CD14-positive monocyte (primary cell): ENCODE measurements around the gene HDGF. TPM values are rescaled to one million over a fixed set of nuclear protein-coding genes. Genes with fewer than 3 reads are reported as not detected.

ENCODE experiments used
- DNase-seq, 3 donors: peaks; one replicate each; pipeline ENCODE4 v3.0.0-alpha.2; 2011 to 2022
- H2AFZ ChIP-seq: 2 replicates; pipeline ENCODE4 v1.6.0; 2012; ENCODE audit warnings: mild to moderate bottlenecking, low read depth, low read length, inconsistent platforms; ENCODE audit not compliant: insufficient read depth, poor library complexity, severe bottlenecking
- H3K27ac ChIP-seq, 2 donors: 1 replicate in 1 of 2; 2 replicates in 1 of 2; pipeline ENCODE4 v1.5.1; 2012 to 2013; ENCODE audit warnings: low read length in 2 of 2, control low read depth in 1 of 2, inconsistent platforms in 1 of 2, low read depth in 1 of 2, mild to moderate bottlenecking in 1 of 2
- H3K27me3 ChIP-seq, 2 donors: one replicate each; pipeline versions ENCODE4 v1.6.0 to v1.6.1; 2011 to 2013; ENCODE audit warnings: low read length in 2 of 2; ENCODE audit not compliant: control insufficient read depth in 2 of 2, insufficient read depth in 2 of 2
- H3K36me3 ChIP-seq, 2 donors: replicated peaks in 1 of 2; 1 replicate in 1 of 2; 2 replicates in 1 of 2; pipeline versions ENCODE4 v1.5.1 to v1.6.1; 2012 to 2013; ENCODE audit warnings: low read length in 2 of 2, control low read depth in 1 of 2, inconsistent platforms in 1 of 2, mild to moderate bottlenecking in 1 of 2; ENCODE audit not compliant: insufficient read depth in 2 of 2, control insufficient read depth in 1 of 2
- H3K4me1 ChIP-seq, 2 donors: 1 replicate in 1 of 2; 2 replicates in 1 of 2; pipeline versions ENCODE4 v1.5.1 to v1.6.1; 2012 to 2013; ENCODE audit warnings: low read length in 2 of 2, control low read depth in 1 of 2, inconsistent platforms in 1 of 2, mild to moderate bottlenecking in 1 of 2, moderate library complexity in 1 of 2; ENCODE audit not compliant: insufficient read depth in 2 of 2, control insufficient read depth in 1 of 2
- H3K4me2 ChIP-seq: replicated peaks from 2 replicates; pipeline ENCODE3; 2012; ENCODE audit warnings: low read length, moderate library complexity, mild to moderate bottlenecking; ENCODE audit not compliant: poor library complexity, severe bottlenecking; ENCODE audit errors: extremely low read depth
- H3K4me3 ChIP-seq, 3 experiments: fragments of 200-600 bp in 1 of 3; sonication (generic) in 1 of 3; replicated peaks in 1 of 3; 1 replicate in 2 of 3; 2 replicates in 1 of 3; pipeline ENCODE4 v1.5.1; 2011 to 2013; ENCODE audit warnings: low read length in 3 of 3, mild to moderate bottlenecking in 3 of 3, control low read depth in 2 of 3, low read depth in 2 of 3, inconsistent platforms in 1 of 3, moderate library complexity in 1 of 3
- H3K79me2 ChIP-seq: 2 replicates; pipeline ENCODE4 v1.6.0; 2012; ENCODE audit warnings: mild to moderate bottlenecking, control low read depth, inconsistent platforms, low read length, moderate library complexity; ENCODE audit not compliant: insufficient read depth
- H3K9ac ChIP-seq: 2 replicates; pipeline ENCODE4 v1.6.0; 2017; ENCODE audit warnings: low read length, mild to moderate bottlenecking; ENCODE audit not compliant: insufficient read depth, poor library complexity, severe bottlenecking
- H3K9me3 ChIP-seq, 2 donors: replicated peaks in 1 of 2; 1 replicate in 1 of 2; 2 replicates in 1 of 2; pipeline versions ENCODE4 v1.5.1 to v1.6.1; 2012 to 2013; ENCODE audit warnings: low read length in 2 of 2, control low read depth in 1 of 2; ENCODE audit not compliant: control insufficient read depth in 1 of 2, insufficient read depth in 1 of 2
- H4K20me1 ChIP-seq: 2 replicates; pipeline ENCODE4 v1.6.0; 2012; ENCODE audit warnings: mild to moderate bottlenecking, low read length, control low read depth, moderate library complexity; ENCODE audit not compliant: insufficient read depth
- H3K27ac Mint-ChIP-seq, 7 donors: one replicate each; pipeline ENCODE4 v1.8.0; 2020; ENCODE audit warnings: mild to moderate bottlenecking in 7 of 7, mixed read lengths in 7 of 7, moderate library complexity in 6 of 7, inconsistent platforms in 2 of 7
- H3K27me3 Mint-ChIP-seq, 3 donors: one replicate each; pipeline ENCODE4 v1.8.0; 2021 to 2022; ENCODE audit warnings: low read depth in 3 of 3, mild to moderate bottlenecking in 3 of 3, mixed read lengths in 3 of 3, moderate library complexity in 3 of 3, inconsistent platforms in 1 of 3
- H3K36me3 Mint-ChIP-seq, 2 donors: one replicate each; pipeline ENCODE4 v1.8.0; 2020; ENCODE audit warnings: mixed read lengths in 2 of 2, inconsistent platforms in 1 of 2, mild to moderate bottlenecking in 1 of 2
- H3K4me1 Mint-ChIP-seq: one replicate; pipeline ENCODE4 v1.8.0; 2020; ENCODE audit warnings: mild to moderate bottlenecking, mixed read lengths
- H3K4me3 Mint-ChIP-seq, 2 donors: one replicate each; pipeline ENCODE4 v1.8.0; 2020; ENCODE audit warnings: mild to moderate bottlenecking in 2 of 2, mixed read lengths in 2 of 2, moderate library complexity in 1 of 2
- H3K9me3 Mint-ChIP-seq, 7 donors: one replicate each; pipeline ENCODE4 v1.8.0; 2020 to 2022; ENCODE audit warnings: mixed read lengths in 7 of 7, mild to moderate bottlenecking in 6 of 7, moderate library complexity in 6 of 7, inconsistent platforms in 2 of 7
- CTCF ChIP-seq: fragments of 200-600 bp; IDR thresholded peaks from one replicate; pipeline ENCODE4 v1.8.0; 2022; ENCODE audit warnings: antibody characterized with exemption, mild to moderate bottlenecking
- WGBS: methylation state at CpG from one replicate; pipeline ENCODE4 v1.1.5; 2013; ENCODE audit warnings: missing lambda C conversion rate; ENCODE audit not compliant: insufficient coverage; 5-methylcytosine and 5-hydroxymethylcytosine counted together
- intact Hi-C, 2 donors: fragments of 100-400 bp; cut with micrococcal nuclease; formaldehyde crosslinking; loops; one replicate each; pipeline versions ENCODE4 v1.15.0 to v1.15.1; 2023
- polyA plus RNA-seq, 3 donors: library from polyadenylated mRNA; depleted of rRNA in 1 of 3; unstranded in 2 of 3; stranded (reverse) in 1 of 3; fragments of 300-500 nt in 2 of 3; fragments of >200 nt in 1 of 3; fragmentation: Illumina TruSeq in 2 of 3; gene quantifications; 1 replicate in 2 of 3; 2 replicates in 1 of 3; pipeline ENCODE4 v1.2.3, GENCODE V29; 2012 to 2021

HDGF gene
- polyA plus RNA-seq, 3 donors, result 23.9 to 92.4 (median 49.9) TPM

- Mint-ChIP-seq H3K27ac (peak overlapping the region in 4 of 7 donors; percentile 97 to 98 (median 98)), H3K27me3 (peaks cover 0 to 2% (median 0%) of the 10 kb centered on the region in 3 donors), H3K36me3 (peaks cover 10 to 31% of the 10 kb centered on the region in 2 donors), H3K4me1 (peaks cover 18% of the 10 kb centered on the region), H3K4me3 (peak overlapping the region; percentile 93 to 97), H3K9me3 (no peaks in the 10 kb centered on the region)
- Histone ChIP-seq H3K36me3 (peaks cover 27 to 41% of the 10 kb centered on the region in 2 donors), H2AFZ (peak overlapping the region; percentile 78), H3K79me2 (peaks cover 75% of the 10 kb centered on the region), H3K9me3 (no peaks in the 10 kb centered on the region), H3K27me3 (no peaks in the 10 kb centered on the region), H3K9ac (peak overlapping the region; percentile 89), H4K20me1 (peaks cover 47% of the 10 kb centered on the region), H3K4me2 (peak overlapping the region; percentile 93), H3K4me1 (peaks cover 38 to 45% of the 10 kb centered on the region in 2 donors), H3K27ac (peak overlapping the region in 1 of 2 donors; percentile 98), H3K4me3 (peak overlapping the region; percentile 64 to 94 (median 89))
- TF ChIP-seq CTCF, result no peak
- WGBS, result 38% methylated on average over 6 of the region's 7 CpGs
- intact Hi-C loops, result loop anchor here in 1 of 2 donors (2.0 to 10.0 kb wide), 4 partner anchors 39 to 223 kb away; partner anchors contain the start of gene MEF2D
- DNase-seq, result no peak
Observed at GRCh38 chr1:156727492-156727891, 24.0 kb downstream of the HDGF start.

- peaks cover 9 to 28% of the 10 kb centered on the region in 2 donors for H3K36me3 Mint-ChIP-seq
- Histone ChIP-seq H3K9ac (peak overlapping the region; percentile 1), H3K27me3 (no peaks in the 10 kb centered on the region), H3K4me2 (peak overlapping the region; percentile 93), H3K9me3 (no peaks in the 10 kb centered on the region), H3K36me3 (peaks cover 26 to 40% of the 10 kb centered on the region in 2 donors), H3K27ac (peak overlapping the region; percentile 11 to 98), H3K4me1 (peaks cover 38 to 45% of the 10 kb centered on the region in 2 donors), H2AFZ (no peak overlapping the region), H4K20me1 (peaks cover 53% of the 10 kb centered on the region), H3K4me3 (peak overlapping the region in 1 of 3 experiments; percentile 89), H3K79me2 (peaks cover 75% of the 10 kb centered on the region)
- H3K27me3 Mint-ChIP-seq, result peaks cover 0 to 2% (median 0%) of the 10 kb centered on the region in 3 donors
- 62% methylated on average over 7 of the region's 15 CpGs for WGBS
- H3K4me3 Mint-ChIP-seq, result peak overlapping the region in 1 of 2 donors; percentile 97
- peak; percentile 52 to 69 (median 57) for DNase-seq
- intact Hi-C loops, result loop anchor here in 1 of 2 donors (2.0 to 10.0 kb wide), 4 partner anchors 38 to 222 kb away; partner anchors contain the start of gene MEF2D
- peak; percentile 64 for TF ChIP-seq CTCF
- H3K27ac Mint-ChIP-seq, result peak overlapping the region in 1 of 7 donors; percentile 98
- H3K9me3 Mint-ChIP-seq, result no peaks in the 10 kb centered on the region
- H3K4me1 Mint-ChIP-seq, result peaks cover 18% of the 10 kb centered on the region
Observed at GRCh38 chr1:156726549-156727226, 24.8 kb downstream of the HDGF start.
